H1 (cell line): ENCODE data around the gene VPS51. TPM values are rescaled to one million over a fixed set of nuclear protein-coding genes. Genes with fewer than 3 reads are reported as not detected.

Experiments
- CTCF ChIA-PET: fragments of 300-600 bp; sonication (Branson Sonifier 250); formaldehyde crosslinking; loops from one replicate; lab custom pipeline; 2021; ENCODE audit not compliant: partially characterized antibody; lab: Charles Lee
- POLR2A ChIA-PET: fragments of 300-600 bp; sonication (Branson Sonifier 250); formaldehyde crosslinking; loops from one replicate; lab custom pipeline; 2021; ENCODE audit warnings: inconsistent platforms; ENCODE audit not compliant: partially characterized antibody; lab: Charles Lee
- DNase-seq, 2 experiments: peaks; one replicate each; pipeline versions ENCODE4 v3.0.0 to v3.0.0-alpha.2; 2010 to 2022; ENCODE audit warnings: low spot score in 2 of 2, low read depth in 1 of 2, mixed read lengths in 1 of 2
- FAIRE-seq: peaks from 2 replicates; lab custom pipeline; 2011; peaks lifted over from hg19 to GRCh38; lab: Jason Lieb, UNC
- H2AFZ ChIP-seq: 2 replicates; pipeline ENCODE4 v1.8.1; 2012; ENCODE audit warnings: low read length, inconsistent platforms
- H2AK5ac ChIP-seq: 2 replicates; pipeline ENCODE4 v1.6.1; 2013; ENCODE audit warnings: low read depth, low read length
- H2BK120ac ChIP-seq: replicated peaks from 2 replicates; pipeline ENCODE3; 2013; ENCODE audit warnings: low read depth, low read length, inconsistent platforms
- H2BK12ac ChIP-seq: 2 replicates; pipeline ENCODE4 v1.6.1; 2013; ENCODE audit warnings: low read depth, low read length
- H2BK15ac ChIP-seq: 2 replicates; pipeline ENCODE4 v1.6.1; 2013; ENCODE audit warnings: low read length
- H2BK20ac ChIP-seq: 2 replicates; pipeline ENCODE4 v1.6.1; 2013; ENCODE audit warnings: low read length
- H2BK5ac ChIP-seq: 2 replicates; pipeline ENCODE4 v1.6.1; 2013; ENCODE audit warnings: low read depth, low read length
- H3K14ac ChIP-seq: 2 replicates; pipeline ENCODE4 v1.6.1; 2013; ENCODE audit warnings: inconsistent platforms; ENCODE audit not compliant: insufficient read length
- H3K18ac ChIP-seq: 2 replicates; pipeline ENCODE4 v1.6.1; 2013; ENCODE audit warnings: low read length; ENCODE audit errors: extremely low read depth
- H3K23ac ChIP-seq: 2 replicates; pipeline ENCODE4 v1.6.1; 2013; ENCODE audit warnings: inconsistent platforms; ENCODE audit not compliant: insufficient read length
- H3K23me2 ChIP-seq: 2 replicates; pipeline ENCODE4 v1.6.1; 2013; ENCODE audit warnings: low read depth, low read length
- H3K27ac ChIP-seq: 2 replicates; pipeline ENCODE4 v1.6.1; 2011; ENCODE audit warnings: low read depth, low read length, inconsistent platforms
- H3K27me3 ChIP-seq, 4 experiments: replicated peaks in 1 of 4; 1 replicate in 1 of 4; 2 replicates in 3 of 4; pipeline versions ENCODE4 v1.6.1 to v1.8.1; 2011 to 2013; ENCODE audit warnings: low read length in 3 of 4, mild to moderate bottlenecking in 3 of 4, inconsistent platforms in 2 of 4, mixed read lengths in 2 of 4, moderate library complexity in 1 of 4; ENCODE audit not compliant: control insufficient read depth in 3 of 4, insufficient read depth in 3 of 4; ENCODE audit errors: extremely low read depth in 1 of 4
- H3K36me3 ChIP-seq, 4 experiments: 2 replicates each; pipeline versions ENCODE4 v1.6.1 to v1.8.1; 2011 to 2013; ENCODE audit warnings: mild to moderate bottlenecking in 4 of 4, low read length in 3 of 4, moderate library complexity in 2 of 4, control low read depth in 1 of 4, inconsistent platforms in 1 of 4; ENCODE audit not compliant: insufficient read depth in 4 of 4, control insufficient read depth in 2 of 4
- H3K4ac ChIP-seq: replicated peaks from 2 replicates; pipeline ENCODE3; 2013; ENCODE audit warnings: low read length, low read depth, mixed read lengths, inconsistent platforms; ENCODE audit not compliant: insufficient read length
- H3K4me1 ChIP-seq, 4 experiments: replicated peaks in 1 of 4; 1 replicate in 1 of 4; 2 replicates in 3 of 4; pipeline versions ENCODE4 v1.6.1 to v1.8.1; 2011 to 2013; ENCODE audit warnings: low read length in 3 of 4, inconsistent platforms in 2 of 4, mixed read lengths in 1 of 4; ENCODE audit not compliant: insufficient read depth in 4 of 4, control insufficient read depth in 3 of 4
- H3K4me2 ChIP-seq, 2 experiments: 2 replicates each; pipeline versions ENCODE4 v1.6.1 to v1.8.1; 2011 to 2013; ENCODE audit warnings: low read depth in 2 of 2, low read length in 2 of 2, control low read depth in 1 of 2, inconsistent platforms in 1 of 2, mild to moderate bottlenecking in 1 of 2; ENCODE audit not compliant: insufficient read depth in 1 of 2
- H3K4me3 ChIP-seq, 4 experiments: fragments of 200-600, 300-600 bp in 1 of 4; sonication (generic), shearing (Covaris generic), sonication (Bioruptor Twin) in 1 of 4; 2 replicates each; pipeline versions ENCODE4 v1.5.1 to v1.8.1; 2011 to 2016; ENCODE audit warnings: low read length in 4 of 4, low read depth in 3 of 4, control low read depth in 2 of 4, inconsistent platforms in 2 of 4, mild to moderate bottlenecking in 2 of 4, mixed read lengths in 1 of 4, moderate library complexity in 1 of 4; ENCODE audit not compliant: insufficient read depth in 2 of 4; ENCODE audit errors: extremely low read depth in 1 of 4
- H3K56ac ChIP-seq: replicated peaks from 2 replicates; pipeline ENCODE3; 2013; ENCODE audit warnings: low read depth, mild to moderate bottlenecking, mixed read lengths, low read length, inconsistent platforms; ENCODE audit not compliant: insufficient read length
- H3K79me1 ChIP-seq: 2 replicates; pipeline ENCODE4 v1.6.1; 2013; ENCODE audit warnings: low read depth, low read length, control low read depth
- H3K79me2 ChIP-seq, 2 experiments: 2 replicates each; pipeline versions ENCODE4 v1.6.1 to v1.8.1; 2012 to 2013; ENCODE audit warnings: low read length in 2 of 2, mild to moderate bottlenecking in 2 of 2, inconsistent platforms in 1 of 2; ENCODE audit not compliant: insufficient read depth in 2 of 2, control insufficient read depth in 1 of 2
- H3K9ac ChIP-seq, 4 experiments: replicated peaks in 1 of 4; 1 replicate in 1 of 4; 2 replicates in 3 of 4; pipeline versions ENCODE4 v1.6.1 to v1.8.1; 2011 to 2013; ENCODE audit warnings: low read depth in 3 of 4, low read length in 3 of 4, control low read depth in 2 of 4, mild to moderate bottlenecking in 2 of 4, moderate library complexity in 2 of 4, inconsistent platforms in 1 of 4; ENCODE audit errors: extremely low read depth in 1 of 4
- H3K9me3 ChIP-seq, 2 experiments: 2 replicates each; pipeline versions ENCODE4 v1.6.1 to v1.8.1; 2012 to 2013; ENCODE audit warnings: mild to moderate bottlenecking in 2 of 2, moderate library complexity in 2 of 2, control low read depth in 1 of 2, inconsistent platforms in 1 of 2, low read depth in 1 of 2, low read length in 1 of 2, mixed read lengths in 1 of 2; ENCODE audit not compliant: insufficient read depth in 2 of 2
- H4K20me1 ChIP-seq, 2 experiments: replicated peaks in 1 of 2; 2 replicates each; pipeline versions ENCODE3 to v1.8.1; 2011 to 2013; ENCODE audit warnings: inconsistent platforms in 2 of 2, low read length in 2 of 2, mild to moderate bottlenecking in 1 of 2; ENCODE audit not compliant: insufficient read depth in 2 of 2, control insufficient read depth in 1 of 2
- H4K5ac ChIP-seq: 2 replicates; pipeline ENCODE4 v1.6.1; 2013; ENCODE audit warnings: low read length, low read depth, mixed read lengths, inconsistent platforms; ENCODE audit not compliant: insufficient read length
- H4K8ac ChIP-seq: 2 replicates; pipeline ENCODE4 v1.8.0; 2013; ENCODE audit warnings: mild to moderate bottlenecking, moderate library complexity, low read length, inconsistent platforms; ENCODE audit not compliant: insufficient read depth; ENCODE audit errors: extremely low read depth
- H4K91ac ChIP-seq: replicated peaks from 2 replicates; pipeline ENCODE3; 2013; ENCODE audit warnings: low read length, mixed read lengths, inconsistent platforms; ENCODE audit not compliant: insufficient read length
- CREB1 ChIP-seq: IDR thresholded peaks from 2 replicates; pipeline ENCODE4 v1.6.1; 2012; ENCODE audit warnings: inconsistent platforms
- EZH2 ChIP-seq: fragments of 200-600 bp; sonication (generic); IDR thresholded peaks from 2 replicates; pipeline ENCODE4 v1.7.1; 2012; ENCODE audit warnings: low read depth, mild to moderate bottlenecking, moderate library complexity, low read length, inconsistent platforms; ENCODE audit not compliant: severe bottlenecking
- KDM4A ChIP-seq: IDR thresholded peaks from one replicate; pipeline ENCODE4 v1.7.1; 2012; ENCODE audit warnings: low read depth, mild to moderate bottlenecking, moderate library complexity, low read length, inconsistent platforms; ENCODE audit not compliant: severe bottlenecking
- PHF8 ChIP-seq: fragments of 200-600 bp; sonication (generic); conservative IDR thresholded peaks from 2 replicates; pipeline ENCODE4 v1.7.1; 2012; ENCODE audit warnings: low read depth, mild to moderate bottlenecking, inconsistent platforms, low read length, moderate library complexity
- POU5F1 ChIP-seq: IDR thresholded peaks from 2 replicates; pipeline ENCODE4 v1.6.1; 2011; ENCODE audit warnings: low read depth, mild to moderate bottlenecking, low read length, moderate library complexity
- RBBP5 ChIP-seq: IDR thresholded peaks from 2 replicates; pipeline ENCODE4 v1.7.1; 2012; ENCODE audit warnings: low read depth, mild to moderate bottlenecking, inconsistent platforms, low read length, moderate library complexity, borderline replicate concordance
- SP1 ChIP-seq: IDR thresholded peaks from 2 replicates; pipeline ENCODE4 v1.6.1; 2011; ENCODE audit warnings: low read depth, low read length
- SP2 ChIP-seq: IDR thresholded peaks from 2 replicates; pipeline ENCODE4 v1.6.1; 2012; ENCODE audit warnings: mild to moderate bottlenecking, low read length, inconsistent platforms
- SUZ12 ChIP-seq: fragments of 200-600 bp; sonication (generic); IDR thresholded peaks from 2 replicates; pipeline ENCODE4 v1.6.1; 2012; ENCODE audit warnings: mild to moderate bottlenecking, inconsistent platforms, low read length, moderate library complexity, mixed read lengths
- TEAD4 ChIP-seq: IDR thresholded peaks from 2 replicates; pipeline ENCODE4 v1.6.1; 2012; ENCODE audit warnings: low read depth, low read length, inconsistent platforms, mixed read lengths
- USF2 ChIP-seq: IDR thresholded peaks from 2 replicates; pipeline ENCODE4 v1.6.1; 2011; ENCODE audit warnings: low read length, improper control_type of control experiment
- WGBS, 2 experiments: shearing (Covaris generic) in 1 of 2; methylation state at CpG; one replicate each; pipeline versions ENCODE4 v1.1.6 to v1.1.7; 2013 to 2015; ENCODE audit warnings: low lambda C conversion rate in 2 of 2, mixed read lengths in 2 of 2, inconsistent platforms in 1 of 2, low coverage in 1 of 2, missing lambda C conversion rate in 1 of 2; ENCODE audit not compliant: insufficient replicate concordance in 2 of 2, insufficient coverage in 1 of 2, insufficient read length in 1 of 2; ENCODE audit errors: extremely low coverage in 1 of 2, missing lambda C conversion rate in 1 of 2; 5-methylcytosine and 5-hydroxymethylcytosine counted together
- polyA plus RNA-seq, 7 experiments: library from polyadenylated mRNA; depleted of rRNA in 3 of 7; stranded (reverse) in 5 of 7; unstranded in 2 of 7; fragments of >200 nt in 5 of 7; fragments of 200-250 nt in 2 of 7; gene quantifications; 1 replicate in 5 of 7; 2 replicates in 1 of 7; 4 replicates in 1 of 7; pipeline versions ENCODE4 v1.2.1 to v1.2.3, GENCODE V29; 2011 to 2013; ENCODE audit warnings: missing spikeins in 2 of 7, mixed read lengths in 2 of 7
- total RNA-seq: library from RNA; stranded (reverse); fragmentation: NEBNext Ultra II Directional; extraction: Animal tissue kit (Norgen Biotek cat#: 25700); gene quantifications from 2 replicates; pipeline ENCODE4 v1.2.1, GENCODE V29; 2021

Gene VPS51
- total and polyA plus RNA-seq, 2 of the 8 experiments (the other 6 are each of a cell fraction or from before 2014, with no cell fraction given), result 97.4 to 142 TPM

DNA sequence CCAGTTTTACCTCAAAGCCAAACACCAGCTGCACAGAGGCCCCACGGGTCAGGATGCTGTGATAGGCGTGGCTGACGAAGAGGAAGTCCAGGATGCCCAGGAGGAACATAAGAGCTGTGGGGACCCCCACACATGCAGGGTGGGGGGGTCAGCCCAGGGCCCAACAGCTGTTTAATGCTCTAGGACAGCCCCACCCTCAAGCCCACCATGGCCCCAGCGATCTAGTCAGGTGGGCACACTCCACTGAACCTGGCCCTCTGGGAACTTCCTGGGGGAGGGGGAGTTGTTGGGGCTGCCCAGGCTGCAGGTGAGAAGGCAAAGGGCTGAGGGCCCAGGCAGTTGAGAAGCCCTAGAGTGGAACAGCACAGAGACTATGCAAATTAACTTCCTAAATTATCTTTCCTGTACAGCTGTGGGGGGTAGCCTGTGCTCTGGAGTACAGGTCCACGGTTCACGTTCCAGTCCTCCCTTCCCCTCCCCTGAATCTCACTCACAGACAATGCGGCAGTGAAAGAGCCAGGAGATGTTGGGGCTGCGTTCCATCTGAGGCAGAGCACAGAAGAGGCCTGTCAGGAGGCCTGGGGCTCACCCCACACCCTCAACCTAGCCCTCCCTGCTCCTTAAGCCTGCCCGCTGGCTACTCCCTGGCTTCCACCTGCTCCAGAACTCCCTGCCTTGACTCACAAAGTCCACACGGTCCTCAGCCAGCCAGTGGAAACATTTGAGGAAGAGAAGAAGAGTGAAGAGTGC is 36.4 kb downstream of the VPS51 start:
- no peaks in the 10 kb centered on the region for H3K9me3 ChIP-seq
- H2AFZ ChIP-seq, result no peak overlapping the region
- H4K20me1 ChIP-seq, result peaks cover 0 to 14% of the 10 kb centered on the region in 2 experiments
- H2AK5ac ChIP-seq, result no peak overlapping the region
- H4K91ac ChIP-seq, result no peak overlapping the region
- H2BK15ac ChIP-seq, result no peak overlapping the region
- FAIRE-seq (no peak), DNase-seq (no peak)
- ChIA-PET POLR2A (interaction anchor here (1.5 to 15.8 kb wide), 2 partner anchors 17 to 196 kb away, joined by 3 to 305 read pairs; partner anchors contain the start of genes FAU, GPHA2, MRPL49 and TM7SF2), CTCF (interaction anchor here (0.8 to 9.5 kb wide), 5 partner anchors 14 to 285 kb away, joined by 3 to 71 read pairs (median 5); partner anchors contain the start of gene TM7SF2)
- no peak overlapping the region for H2BK20ac ChIP-seq
- H2BK5ac ChIP-seq, result no peak overlapping the region
- peak overlapping the region; percentile 29; the same call in 1 of the 2 replicates for H4K8ac ChIP-seq
- no peak overlapping the region for H3K27ac ChIP-seq
- peaks cover 3% of the 10 kb centered on the region; the same call in 1 of the 2 replicates for H3K79me1 ChIP-seq
- no peak overlapping the region for H3K14ac ChIP-seq
- peaks cover 0 to 15% of the 10 kb centered on the region in 2 experiments; a peak in 1 of 4 replicates for H3K79me2 ChIP-seq
- H3K4me2 ChIP-seq, result peak overlapping the region; percentile 77 to 91; a peak in 2 of 4 replicates
- H2BK120ac ChIP-seq, result no peak overlapping the region
- no peak overlapping the region for H3K4ac ChIP-seq
- no peak overlapping the region for H4K5ac ChIP-seq
- H2BK12ac ChIP-seq, result 0 out of 2 replicates have a peak overlapping the region, but pooled peaks have one; percentile 23
- H3K27me3 ChIP-seq, result no peaks in the 10 kb centered on the region
- peaks cover 14% of the 10 kb centered on the region for H3K23me2 ChIP-seq
- WGBS, 2 experiments, result 85% methylated on average over 10 of the region's 10 CpGs; no CpG with 5 or more reads in 1 of the 2 experiments
- H3K18ac ChIP-seq, result no peak overlapping the region
- H3K4me1 ChIP-seq, result peaks cover 0 to 13% (median 7%) of the 10 kb centered on the region in 4 experiments; a peak in 6 of 7 replicates
- peaks cover 14 to 38% (median 32%) of the 10 kb centered on the region in 4 experiments; a peak in 7 of 8 replicates for H3K36me3 ChIP-seq
- no peak overlapping the region for H3K23ac ChIP-seq
- no peak overlapping the region for H3K4me3 ChIP-seq
- H3K56ac ChIP-seq, result no peak overlapping the region
- no peak overlapping the region for H3K9ac ChIP-seq
- TF ChIP-seq POU5F1, result no peak
- TF ChIP-seq TEAD4, result no peak
- TF ChIP-seq KDM4A, result no peak
- TF ChIP-seq SUZ12, result no peak
- no peak for TF ChIP-seq SP1
- TF ChIP-seq USF2, result no peak
- no peak for TF ChIP-seq CREB1
- TF ChIP-seq PHF8, result no peak
- TF ChIP-seq SP2, result no peak
- TF ChIP-seq EZH2, result no peak
- TF ChIP-seq RBBP5, result no peak
